Activated CD4-positive, CD25-positive, alpha-beta regulatory T cell treated with anti-CD3 and anti-CD28 coated beads, Interleukin-2, amount 50 U/mL, for 24 hours (primary cell): ENCODE measurements around the gene TEAD1.

Experiments
- ATAC-seq, 2 donors: fragments of 150-1000 bp; cut with Tn5 transposase; one replicate each; pipeline ENCODE4 v1.10.0; 2021; ENCODE audit warnings: mild to moderate bottlenecking in 1 of 2, moderate library complexity in 1 of 2

TEAD1 gene

DNA sequence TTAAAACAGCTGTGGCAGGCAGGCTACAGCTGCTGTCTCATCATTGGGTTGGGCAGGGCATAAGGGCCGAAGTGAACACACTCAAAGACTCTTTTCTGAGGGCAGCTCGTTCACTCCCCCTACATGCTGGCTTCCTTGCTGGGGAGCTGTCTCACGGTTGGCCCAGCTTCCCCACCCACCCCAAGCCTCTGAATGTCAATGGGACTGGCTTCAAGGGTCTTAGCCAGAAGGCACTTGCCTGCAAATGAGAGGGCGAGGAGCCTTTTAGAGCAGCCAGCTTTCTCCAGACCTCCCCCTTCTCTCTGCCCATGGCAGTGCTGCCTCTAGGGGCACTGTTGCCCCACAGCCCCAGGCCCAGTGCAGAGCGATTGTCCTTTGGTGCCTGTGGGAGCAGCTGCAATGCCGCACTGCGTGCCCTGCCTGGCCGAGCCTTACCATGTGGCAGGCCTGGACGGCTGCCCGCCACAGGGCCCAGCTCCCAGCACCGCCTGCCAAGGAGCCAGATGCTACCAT, 240.2 kb downstream of the TEAD1 start:
- ATAC-seq = no peak

DNA sequence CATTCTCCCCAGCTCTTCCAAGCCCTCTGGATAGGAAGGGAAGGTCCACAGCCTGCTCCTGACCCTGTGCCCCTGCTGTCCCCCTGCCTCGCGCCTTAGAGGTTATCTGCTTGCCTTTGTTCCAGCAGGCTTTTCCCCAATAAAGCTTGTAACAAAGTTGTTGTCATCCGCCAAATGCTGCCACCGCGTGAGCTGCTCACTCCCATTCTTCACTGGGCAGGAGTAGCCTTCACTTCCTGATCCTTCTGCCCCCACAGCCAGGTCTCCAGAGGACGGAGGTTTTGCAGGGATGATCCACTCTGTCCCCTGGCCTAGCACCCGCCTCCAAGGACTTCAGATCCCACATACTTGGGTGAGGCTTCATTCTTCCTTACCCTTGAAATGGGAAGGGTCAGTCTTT, 240.9 kb downstream of the TEAD1 start:
- ATAC-seq = no peak

DNA sequence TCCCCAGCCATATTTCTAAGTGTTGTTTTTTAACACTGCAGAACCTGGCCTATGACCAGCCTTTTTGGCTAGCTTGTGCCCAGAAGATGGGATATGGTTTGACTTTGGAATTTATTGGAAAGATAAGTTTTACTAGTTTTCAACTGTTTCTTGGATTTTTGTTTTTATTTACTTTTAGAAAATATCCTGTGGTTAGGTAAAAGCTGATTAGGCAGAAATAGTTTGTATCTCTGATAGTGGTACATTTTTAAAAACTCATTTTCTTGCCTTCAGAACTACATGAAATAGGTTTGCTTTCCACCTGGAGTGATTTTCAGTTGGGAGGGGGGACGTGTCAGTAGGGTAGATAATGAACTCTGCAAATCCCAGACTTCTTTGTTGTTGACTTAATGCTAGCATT, 243.6 kb downstream of the TEAD1 start:
- no peak for ATAC-seq

DNA sequence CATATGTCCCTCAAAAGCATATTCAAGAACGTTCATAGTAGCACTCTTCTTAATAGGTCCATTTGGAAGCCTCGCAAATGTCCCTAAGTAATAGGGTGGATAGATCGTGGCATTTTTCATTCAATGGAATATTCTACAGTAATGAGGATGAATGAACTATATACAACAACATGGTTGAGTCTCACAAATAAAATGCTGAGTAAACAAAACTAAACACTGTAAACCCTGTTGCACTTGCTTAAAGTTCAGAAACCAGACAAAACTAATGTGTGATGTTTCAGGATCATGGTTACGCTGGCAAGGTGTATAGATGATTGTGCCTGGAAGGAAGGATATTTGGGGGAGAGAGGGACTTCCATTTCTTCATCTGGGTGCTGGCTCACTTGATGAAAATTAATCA, 244.4 kb downstream of the TEAD1 start:
- ATAC-seq = no peak

DNA sequence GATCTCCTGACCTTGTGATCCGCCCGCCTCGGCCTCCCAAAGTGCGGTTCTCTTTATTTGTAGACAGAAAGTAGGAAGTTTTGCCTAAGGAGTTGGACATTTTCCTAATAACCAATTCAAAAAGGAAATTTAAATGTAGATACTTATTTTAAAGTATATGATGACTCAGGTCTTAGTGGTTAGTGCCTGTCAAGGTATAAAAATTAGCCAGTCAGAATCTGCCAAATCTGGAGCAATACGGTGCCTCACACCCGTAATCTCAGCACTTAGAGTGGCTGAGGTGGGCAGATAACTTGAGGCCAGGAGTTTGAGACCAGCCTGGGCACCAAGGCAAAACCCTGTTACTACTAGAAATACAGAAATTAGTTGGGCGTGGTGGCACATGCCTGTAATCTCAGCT, 248.2 kb downstream of the TEAD1 start:
- no peak for ATAC-seq

DNA sequence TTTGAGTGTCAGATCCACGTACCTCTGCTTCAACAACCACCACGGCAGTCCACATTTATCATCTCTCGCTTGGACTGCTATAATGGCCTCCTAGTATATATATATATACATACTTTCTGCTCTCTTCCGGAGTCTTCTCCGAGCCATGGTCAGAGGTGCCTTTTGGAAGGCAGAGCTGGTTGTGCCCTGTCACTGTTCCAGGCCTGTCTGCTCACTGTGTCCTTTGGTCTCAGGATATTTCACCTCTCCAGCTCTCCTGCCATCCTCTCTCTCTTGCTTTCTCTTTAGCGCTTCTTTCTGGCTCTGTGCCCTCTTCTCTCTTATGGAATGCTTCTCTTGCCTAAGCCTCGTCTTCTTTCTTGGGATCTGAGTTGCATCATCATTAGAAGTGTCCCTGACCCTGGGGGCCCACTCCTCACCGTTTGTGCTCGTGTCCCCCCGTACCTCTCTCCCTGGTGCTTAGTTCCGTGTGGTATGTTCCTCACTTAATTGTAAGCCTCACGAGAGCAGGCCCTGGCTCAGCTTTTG, 248.8 kb downstream of the TEAD1 start:
- ATAC-seq = no peak

DNA sequence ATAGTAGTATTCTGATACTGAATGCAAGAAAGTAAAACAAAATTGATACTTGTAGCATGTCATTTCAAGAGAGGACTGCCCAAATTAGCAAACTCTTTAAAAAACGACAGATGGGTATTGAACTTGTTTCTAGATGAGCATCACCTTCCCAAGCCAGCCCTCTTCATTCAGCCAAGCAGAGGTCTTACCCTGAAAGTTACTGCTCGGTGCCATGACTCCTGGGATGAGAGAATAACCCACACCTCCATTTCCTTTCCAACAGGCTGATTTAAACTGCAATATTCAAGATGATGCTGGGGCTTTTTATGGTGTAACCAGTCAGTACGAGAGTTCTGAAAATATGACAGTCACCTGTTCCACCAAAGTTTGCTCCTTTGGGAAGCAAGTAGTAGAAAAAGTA, 250.4 kb downstream of the TEAD1 start:
- no peak for ATAC-seq

DNA sequence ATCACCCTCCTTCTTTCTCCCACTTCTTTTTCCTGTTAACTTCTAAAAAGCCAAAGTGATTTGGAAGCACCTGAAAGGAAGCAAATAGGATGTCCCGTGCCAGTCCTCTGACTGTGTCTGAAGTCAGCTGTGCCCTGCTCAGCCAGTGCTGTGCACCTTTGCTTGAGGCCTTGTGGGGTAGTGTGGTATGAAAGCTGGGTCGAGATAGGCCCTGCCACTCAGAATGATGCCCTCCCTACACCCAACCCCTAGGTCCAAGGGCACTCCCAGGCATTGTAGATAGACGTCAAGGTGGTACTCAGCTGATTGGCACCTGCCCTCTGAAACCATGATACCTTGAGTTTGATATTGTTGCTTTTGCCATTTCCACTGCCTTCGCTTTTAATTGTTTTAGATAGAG, 251.3 kb downstream of the TEAD1 start:
- no peak for ATAC-seq

DNA sequence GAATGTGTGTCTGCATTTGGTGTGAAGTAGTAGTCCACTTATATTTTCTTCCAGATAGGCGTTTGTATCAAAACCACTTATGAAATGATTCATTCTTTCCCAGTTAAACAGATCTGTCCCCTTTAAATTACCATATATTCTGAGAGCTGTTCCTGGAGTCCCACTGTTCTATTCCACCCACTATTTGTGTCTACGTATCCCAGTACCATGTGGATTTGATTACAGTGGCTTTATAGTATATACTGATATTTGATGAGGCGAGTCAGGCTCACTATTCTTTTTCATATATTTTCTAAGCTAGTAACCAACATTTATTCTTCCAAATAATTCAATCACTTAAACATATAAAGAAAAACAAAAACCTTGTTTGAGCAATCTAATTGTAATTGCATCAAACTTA, 253.0 kb downstream of the TEAD1 start:
- no peak for ATAC-seq

DNA sequence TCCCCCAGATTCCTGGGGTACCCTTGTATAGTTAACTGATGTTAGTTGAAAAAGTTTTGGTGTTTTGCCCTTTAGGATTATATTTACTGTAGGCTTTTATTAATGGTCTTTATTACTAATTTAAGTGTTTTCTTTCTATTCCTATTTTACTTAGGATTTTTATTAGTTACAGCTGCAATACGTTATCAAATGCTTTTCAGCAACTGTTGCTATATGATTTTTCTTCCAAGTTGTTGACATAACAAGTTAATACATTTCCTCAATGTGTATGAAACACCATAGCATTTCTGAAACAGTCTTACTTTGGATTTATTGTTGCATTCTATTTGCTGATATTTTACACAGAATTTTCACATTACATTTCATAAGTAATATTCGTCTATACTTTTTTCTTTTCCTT, 253.7 kb downstream of the TEAD1 start:
- ATAC-seq = no peak

DNA sequence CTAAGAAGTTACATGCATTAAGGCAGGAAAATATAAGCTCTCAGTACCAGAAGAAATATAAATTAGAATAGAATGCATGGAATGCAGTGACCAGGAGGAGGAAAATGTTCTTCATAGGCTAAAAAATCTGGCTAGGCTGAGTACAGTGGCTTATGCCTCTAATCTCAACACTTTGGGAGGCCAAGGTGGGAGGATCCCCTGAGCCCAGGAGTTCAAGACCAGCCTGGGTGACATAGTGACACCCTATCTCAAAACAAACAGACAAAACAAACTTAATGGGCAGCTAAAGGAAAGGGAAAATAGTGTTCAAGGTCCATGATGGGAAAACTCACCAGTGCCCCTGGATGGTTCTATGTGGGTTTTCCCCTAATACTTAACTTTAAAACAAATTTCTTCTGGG, 256.6 kb downstream of the TEAD1 start:
- no peak for ATAC-seq

DNA sequence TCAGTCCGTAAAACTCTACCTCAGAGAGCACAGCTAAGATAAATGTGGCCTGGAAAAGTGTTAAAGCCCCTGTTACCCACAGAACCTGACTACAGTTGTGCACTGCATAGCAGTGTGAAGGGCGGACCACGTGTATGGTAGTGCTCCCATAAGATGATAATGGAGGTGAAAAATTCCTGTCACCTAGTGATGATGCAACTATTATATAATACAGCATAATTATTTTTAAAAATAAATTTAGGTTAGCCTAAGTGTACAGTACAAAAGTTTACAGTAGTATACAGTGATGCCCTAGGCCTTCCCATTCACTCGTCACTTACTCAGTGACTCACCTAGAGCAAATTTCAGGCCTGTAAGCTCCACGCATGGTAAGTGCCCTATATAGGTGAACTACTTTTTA, 258.3 kb downstream of the TEAD1 start:
- no peak for ATAC-seq

DNA sequence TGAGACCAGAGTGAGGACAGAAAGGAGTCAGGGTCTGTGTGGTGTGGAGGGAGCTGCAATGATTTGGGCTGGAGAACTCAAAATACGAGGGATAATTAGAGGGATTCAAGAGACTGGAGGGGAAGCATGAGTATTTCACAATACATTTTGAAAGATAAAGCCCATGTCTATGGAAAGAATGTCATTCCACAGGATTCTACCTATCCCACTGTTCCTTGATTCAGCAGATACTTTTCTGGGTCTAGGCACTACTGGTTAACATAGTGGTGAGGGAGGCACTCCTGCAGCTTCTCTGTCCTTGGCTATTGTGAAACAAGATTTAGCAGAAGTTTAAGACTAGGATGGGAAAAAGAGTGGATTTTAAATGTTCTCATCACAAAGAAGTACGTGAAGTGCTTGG, 262.0 kb downstream of the TEAD1 start:
- no peak for ATAC-seq

DNA sequence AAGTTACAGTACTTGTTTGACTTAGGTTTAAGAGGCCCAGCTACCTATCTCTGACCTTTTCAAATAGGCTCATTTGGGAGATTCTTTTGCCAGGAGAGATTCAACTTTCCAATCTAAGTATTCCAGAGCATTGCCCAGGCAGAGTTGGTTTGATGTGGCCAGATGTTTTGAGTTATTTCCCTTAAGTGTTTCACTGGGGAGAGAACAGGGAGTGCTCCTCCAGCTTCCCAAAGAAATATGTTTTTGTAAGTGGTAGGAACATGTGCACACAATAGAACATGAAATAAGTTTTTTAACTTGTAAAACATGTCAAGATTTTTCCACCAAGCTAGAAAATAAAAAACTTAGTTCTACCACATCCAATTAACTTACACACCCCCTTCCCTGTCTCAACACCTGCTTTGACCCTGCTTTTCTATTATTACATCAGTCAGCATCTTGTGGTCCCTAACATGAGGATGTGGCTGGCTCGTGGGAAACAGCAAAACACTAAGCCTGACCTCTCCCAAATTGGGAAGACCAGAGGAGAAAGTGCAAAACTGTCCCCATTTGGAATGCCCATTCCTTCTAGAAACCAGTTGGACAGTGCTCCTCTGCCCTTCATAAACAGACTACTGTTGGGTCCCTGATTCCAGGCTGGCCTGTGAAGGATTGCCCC, 264.5 kb downstream of the TEAD1 start:
- no peak for ATAC-seq

DNA sequence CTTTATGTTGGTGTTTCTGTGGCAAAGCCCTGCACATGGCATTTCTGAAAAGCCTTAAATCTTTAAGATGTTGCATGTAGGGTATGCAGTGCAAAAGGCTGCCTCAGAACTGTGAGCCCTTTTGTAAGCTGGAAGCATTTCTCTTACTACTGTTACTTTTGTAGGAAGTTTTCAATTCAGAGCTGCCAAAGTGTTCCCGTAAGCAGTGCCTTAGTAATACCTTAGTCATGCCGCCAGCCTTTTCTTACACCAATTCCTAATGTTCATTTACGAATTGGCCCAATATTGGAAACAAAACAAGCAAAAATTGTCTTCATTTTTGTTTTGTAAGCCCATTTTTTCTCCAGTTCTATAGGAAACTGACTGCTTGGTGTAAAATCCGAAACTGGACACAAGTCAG, 267.4 kb downstream of the TEAD1 start:
- ATAC-seq = no peak

DNA sequence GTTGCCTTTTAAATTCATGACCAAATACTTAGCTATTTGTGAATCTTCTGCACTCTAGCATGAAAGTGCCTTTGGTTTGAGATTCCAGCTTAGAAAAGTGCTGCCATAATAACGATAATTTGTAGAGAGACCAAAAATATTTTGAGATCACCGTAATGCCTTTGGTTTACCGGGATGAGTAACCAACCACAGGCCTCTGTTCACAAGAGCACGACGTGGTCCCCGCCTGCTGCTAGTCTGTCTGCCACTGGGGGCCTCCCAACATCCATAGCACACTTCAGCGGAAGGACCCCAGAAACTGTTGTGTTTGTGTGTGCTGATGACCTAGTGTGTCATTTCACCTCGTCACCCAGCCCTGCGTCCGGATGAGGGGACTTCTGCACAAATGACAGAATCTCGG, 267.9 kb downstream of the TEAD1 start:
- no peak for ATAC-seq

DNA sequence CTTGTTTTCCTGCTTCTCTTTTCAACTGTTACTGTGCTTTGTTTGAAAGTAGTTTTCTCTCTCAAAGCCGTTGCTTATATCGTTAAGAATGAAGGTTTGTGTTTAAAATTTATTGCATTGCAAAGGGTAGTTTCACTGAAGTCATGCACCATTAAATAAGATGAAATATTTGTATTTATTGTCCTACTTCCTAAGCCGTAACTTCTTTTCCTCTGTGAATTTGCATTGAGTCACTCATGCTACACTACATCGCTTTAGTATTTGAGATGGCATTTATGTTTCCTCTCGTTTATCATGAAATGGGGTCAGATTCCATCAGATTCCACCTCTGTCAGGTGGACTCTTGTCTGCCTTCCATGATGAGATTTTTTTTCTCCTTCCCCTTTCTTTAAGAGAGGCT, 269.1 kb downstream of the TEAD1 start:
- no peak for ATAC-seq

DNA sequence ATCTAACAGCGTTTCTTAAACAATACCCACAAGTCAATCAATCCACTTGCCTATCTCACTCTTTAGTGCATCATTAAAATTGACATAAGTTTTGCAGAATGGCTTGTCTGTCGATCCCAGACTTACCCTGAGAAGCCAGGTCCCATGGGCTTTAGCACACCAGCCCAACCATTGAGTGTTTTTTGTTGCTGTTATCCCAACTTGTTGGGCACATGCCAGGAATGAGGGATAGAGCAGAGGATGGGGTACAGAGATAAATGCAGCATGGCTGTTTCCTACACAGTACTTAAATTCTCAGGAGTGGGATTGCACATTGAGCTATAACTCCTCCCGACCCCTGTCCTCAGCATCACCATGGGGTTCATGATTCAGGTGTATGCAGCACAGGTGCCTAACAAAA, 270.7 kb downstream of the TEAD1 start:
- no peak for ATAC-seq

DNA sequence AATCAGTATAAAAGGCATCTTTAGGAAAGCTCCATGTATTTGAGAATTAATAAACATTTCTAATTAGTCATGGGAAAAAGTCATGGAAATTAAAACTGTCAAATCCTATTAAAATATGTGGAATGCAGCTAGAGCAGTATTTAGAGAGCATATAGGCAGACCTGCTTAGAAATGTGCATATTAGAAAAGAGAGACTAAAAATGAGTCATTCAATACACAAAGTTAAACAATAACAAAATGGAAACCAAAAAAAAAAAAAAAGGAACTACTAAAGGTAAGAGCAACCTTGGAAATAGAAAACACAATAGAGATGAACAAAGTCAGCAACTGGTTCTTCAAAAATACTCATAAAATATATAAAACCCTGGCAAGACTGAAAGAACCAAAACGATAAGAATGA, 275.2 kb downstream of the TEAD1 start:
- ATAC-seq = no peak

DNA sequence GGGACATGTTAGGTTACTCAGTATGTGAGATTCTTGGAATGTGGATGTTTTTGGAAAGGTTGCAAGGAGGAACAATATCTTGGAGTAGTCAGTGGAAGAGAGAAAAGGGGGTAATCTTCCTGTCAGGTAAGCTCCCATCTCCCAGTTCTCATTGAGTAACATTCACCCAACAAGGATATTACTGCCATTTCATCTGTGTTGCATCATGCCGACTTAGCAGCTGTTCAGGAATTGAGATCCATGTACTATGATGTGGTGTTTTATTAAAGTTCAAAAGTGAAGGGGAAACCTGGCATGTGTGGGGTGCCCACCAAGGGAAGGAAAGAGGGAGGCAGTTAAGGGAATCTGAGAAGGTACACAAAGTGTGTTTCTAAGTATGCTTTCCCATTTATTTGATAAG, 276.4 kb downstream of the TEAD1 start:
- ATAC-seq = no peak

DNA sequence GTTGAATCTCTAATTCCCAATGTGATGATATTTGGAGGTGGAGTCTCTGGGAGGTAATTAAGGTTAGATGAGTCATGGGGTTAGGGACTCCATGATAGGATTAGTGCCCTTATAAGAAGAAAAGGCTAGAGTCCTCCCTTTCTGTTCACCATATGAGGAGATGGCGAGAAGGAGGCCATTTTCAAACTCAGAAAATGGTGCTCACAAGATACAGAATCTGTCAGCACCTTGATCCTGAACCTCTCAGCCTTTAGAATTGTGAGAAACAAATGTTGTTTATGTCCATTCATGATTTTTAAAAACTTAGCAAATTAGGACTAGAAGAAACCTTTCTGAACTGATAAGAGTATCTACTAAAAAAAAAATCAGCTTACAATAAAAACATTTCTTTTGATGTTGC, 277.2 kb downstream of the TEAD1 start:
- no peak for ATAC-seq

DNA sequence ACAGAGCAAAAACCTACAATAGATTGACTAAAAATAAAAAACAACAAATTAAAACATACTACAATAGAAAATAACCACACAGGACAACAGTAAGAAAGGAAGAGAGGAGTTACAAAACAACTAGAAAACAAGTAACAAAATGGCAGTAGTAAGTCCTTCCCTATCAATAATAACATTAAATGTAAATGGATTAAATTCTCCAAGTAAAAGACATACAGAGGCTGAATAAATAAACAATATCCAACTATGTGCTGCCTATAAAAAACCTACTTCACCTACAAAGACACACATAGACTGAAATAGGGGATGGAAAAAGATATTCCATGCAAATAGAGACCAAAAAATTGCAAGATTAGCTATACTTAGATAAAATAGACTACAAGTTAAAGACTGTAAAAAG, 277.9 kb downstream of the TEAD1 start:
- no peak for ATAC-seq

DNA sequence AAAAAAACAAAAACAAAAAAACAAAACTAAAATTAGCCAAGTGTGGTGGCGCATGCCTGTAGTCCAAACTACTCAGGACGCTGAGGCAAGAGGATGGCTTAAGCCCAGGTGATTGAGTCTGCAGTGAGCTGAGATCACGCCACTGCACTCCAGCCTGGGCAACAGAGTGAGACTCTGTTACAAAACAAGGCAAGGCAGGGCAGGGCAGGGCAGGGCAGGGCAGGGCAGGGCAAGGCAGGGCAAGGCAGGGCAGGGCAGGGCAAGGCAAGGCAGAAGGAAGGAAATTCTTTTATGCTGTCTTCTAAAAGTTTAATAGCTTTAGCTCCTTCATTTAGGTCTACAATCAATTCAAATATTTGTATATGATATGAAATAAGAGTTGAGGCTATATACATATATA, 284.8 kb downstream of the TEAD1 start:
- ATAC-seq = no peak

DNA sequence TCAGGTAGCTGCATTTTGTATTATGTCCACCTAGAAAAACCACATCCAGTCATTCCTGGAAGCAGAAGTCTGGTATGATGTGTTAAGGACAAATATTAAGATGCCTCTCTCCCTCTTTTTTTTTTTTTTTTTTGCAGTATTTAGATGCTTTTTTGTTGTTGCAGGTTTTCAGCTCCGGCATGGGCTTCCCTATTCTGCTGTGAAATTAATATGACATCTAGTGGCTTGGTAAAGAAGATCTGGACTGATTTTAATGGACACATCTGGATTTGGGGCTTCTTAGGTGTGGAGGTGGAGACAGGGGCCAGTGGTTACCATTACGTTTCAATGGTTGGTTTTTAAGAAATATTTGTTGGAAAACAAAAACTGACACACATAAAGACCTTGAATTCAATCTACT, 287.4 kb downstream of the TEAD1 start:
- no peak for ATAC-seq

DNA sequence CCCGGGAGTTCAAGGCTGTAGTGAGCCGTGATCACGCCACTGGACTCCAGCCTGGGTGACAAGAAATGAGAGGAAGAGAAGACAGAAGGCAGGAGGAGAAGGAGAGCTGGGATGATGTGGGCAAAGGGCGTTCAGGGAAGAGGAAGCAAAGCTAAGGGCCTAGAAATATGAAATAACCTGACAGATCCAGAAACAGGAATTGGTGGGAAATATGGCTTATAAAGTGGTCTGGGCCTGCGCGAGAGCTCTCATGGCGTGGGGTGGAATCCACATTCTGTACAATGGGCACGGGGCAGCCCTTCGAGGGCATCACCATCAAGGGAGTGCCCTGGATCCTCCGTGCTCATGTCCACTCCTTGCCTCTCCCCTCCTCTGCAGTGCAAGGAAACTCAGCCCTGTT, 288.1 kb downstream of the TEAD1 start:
- no peak for ATAC-seq
